Esophagus squamous epithelium (tissue), 5 donors: ENCODE results near the gene TECPR2. TPM values are rescaled to one million over a fixed set of nuclear protein-coding genes. Genes with fewer than 3 reads are reported as not detected.

Source experiments
- DNase-seq: peaks from one replicate; lab custom pipeline; 2025; lab: John Stamatoyannopoulos, UW
- H3K27ac ChIP-seq, 4 donors: fragments of 200-600 bp; sonication (generic); one replicate each; pipeline ENCODE4 v1.5.1; 2016 to 2019; ENCODE audit warnings: mild to moderate bottlenecking in 1 of 4
- H3K27me3 ChIP-seq, 4 donors: fragments of 200-600 bp; sonication (generic); 1 replicate in 3 of 4; 2 replicates in 1 of 4; pipeline versions ENCODE4 v1.5.1 to v1.6.0; 2017 to 2021; ENCODE audit warnings: antibody characterized with exemption in 1 of 4
- H3K36me3 ChIP-seq, 3 donors: fragments of 200-600 bp; sonication (generic); one replicate each; pipeline ENCODE4 v1.5.1; 2016 to 2019
- H3K4me1 ChIP-seq, 3 donors: fragments of 200-600 bp; sonication (generic); one replicate each; pipeline ENCODE4 v1.5.1; 2017 to 2019
- H3K4me3 ChIP-seq, 4 donors: fragments of 200-600 bp; sonication (generic); 1 replicate in 3 of 4; 2 replicates in 1 of 4; pipeline ENCODE4 v1.5.1; 2016 to 2019; ENCODE audit warnings: mild to moderate bottlenecking in 2 of 4, moderate library complexity in 1 of 4
- H3K9me3 ChIP-seq, 3 donors: fragments of 200-600 bp; sonication (generic); one replicate each; pipeline ENCODE4 v1.5.1; 2016 to 2019
- CTCF ChIP-seq, 6 experiments: fragments of 450-650 bp in 4 of 6; fragments of 200-600 bp in 2 of 6; sonication (generic) in 2 of 6; IDR thresholded peaks; one replicate each; pipeline ENCODE4 v1.5.1; 2016 to 2019; ENCODE audit warnings: antibody characterized with exemption in 6 of 6, mild to moderate bottlenecking in 4 of 6, moderate library complexity in 4 of 6
- POLR2A ChIP-seq, 4 donors: fragments of 450-650 bp; IDR thresholded peaks; one replicate each; pipeline ENCODE4 v1.6.1; 2017; ENCODE audit warnings: antibody characterized with exemption in 4 of 4, mild to moderate bottlenecking in 4 of 4, moderate library complexity in 3 of 4
- WGBS, 2 donors: methylation state at CpG; one replicate each; pipeline ENCODE4 v1.1.5; 2018; 5-methylcytosine and 5-hydroxymethylcytosine counted together
- intact Hi-C: fragments of 100-400 bp; cut with DNase I; formaldehyde crosslinking; loops from one replicate; pipeline ENCODE4 v1.15.0; 2022
- total RNA-seq, 4 donors: library from RNA; depleted of rRNA; stranded (reverse); fragments of >200 nt; gene quantifications; one replicate each; pipeline ENCODE4 v1.1.0, GENCODE V29; 2016
- donor health status: DM: yes; HTN: yes; CAD: no.

TECPR2 gene
- total RNA-seq, 4 donors from 2014 or later = 5.4 to 18.1 (median 12.9) TPM

- Histone ChIP-seq H3K4me1 (peaks cover 0 to 14% (median 0%) of the 10 kb centered on the region in 3 donors), H3K9me3 (no peaks in the 10 kb centered on the region), H3K27me3 (no peaks in the 10 kb centered on the region), H3K36me3 (peaks cover 0 to 13% (median 0%) of the 10 kb centered on the region in 3 donors), H3K27ac (no peak overlapping the region), H3K4me3 (no peak overlapping the region)
- TF ChIP-seq CTCF (IDR thresholded peaks at IDR 0.05) (no peak), POLR2A (IDR thresholded peaks at IDR 0.05) (no peak)
- no peak for DNase-seq
- WGBS, 2 donors = 84 to 85% methylated on average over 5 to 7 of the region's 7 CpGs
- intact Hi-C loops = no loop called here
Observed at GRCh38 chr14:102491786-102492530, 129.2 kb downstream of the TECPR2 start.

GRCh38 chr14:102492531-102492910 is 129.8 kb downstream of the TECPR2 start:
- H3K9me3 ChIP-seq = no peaks in the 10 kb centered on the region
- TF ChIP-seq CTCF (IDR thresholded peaks at IDR 0.05) (no peak), POLR2A (IDR thresholded peaks at IDR 0.05) (no peak)
- H3K4me1 ChIP-seq = peaks cover 0 to 14% (median 0%) of the 10 kb centered on the region in 3 donors
- peaks cover 0 to 18% (median 4%) of the 10 kb centered on the region in 3 donors for H3K36me3 ChIP-seq
- no peak for DNase-seq
- H3K27me3 ChIP-seq = no peaks in the 10 kb centered on the region
- no peak overlapping the region for H3K4me3 ChIP-seq
- WGBS, 2 donors = 95 to 100% methylated on average over 3 to 17 of the region's 17 CpGs
- H3K27ac ChIP-seq = no peak overlapping the region
- intact Hi-C loops = no loop called here

GRCh38 chr14:102493096-102493495 is 130.4 kb downstream of the TECPR2 start:
- peaks cover 0 to 24% (median 6%) of the 10 kb centered on the region in 3 donors for H3K36me3 ChIP-seq
- H3K9me3 ChIP-seq = no peaks in the 10 kb centered on the region
- no peaks in the 10 kb centered on the region for H3K27me3 ChIP-seq
- DNase-seq = no peak
- H3K27ac ChIP-seq = no peak overlapping the region
- no peak overlapping the region for H3K4me3 ChIP-seq
- peaks cover 0 to 14% (median 0%) of the 10 kb centered on the region in 3 donors for H3K4me1 ChIP-seq
- WGBS, 2 donors = 93% methylated on average over 13 of the region's 15 CpGs; no CpG with 5 or more reads in 1 of the 2 donors
- intact Hi-C loops = no loop called here
- no peak for TF ChIP-seq POLR2A (IDR thresholded peaks at IDR 0.05)
- TF ChIP-seq CTCF (IDR thresholded peaks at IDR 0.05) = no peak

- DNase-seq = no peak
Observed at GRCh38 chr14:102493585-102493984, 130.8 kb downstream of the TECPR2 start.

More at GRCh38 chr14:102493585-102493984, 130.8 kb downstream of the TECPR2 start:
- peaks cover 0 to 14% (median 0%) of the 10 kb centered on the region in 3 donors for H3K4me1 ChIP-seq
- WGBS, 2 donors = 95 to 96% methylated on average over 15 of the region's 15 CpGs
- H3K36me3 ChIP-seq = peaks cover 3 to 29% (median 6%) of the 10 kb centered on the region in 3 donors
- no peaks in the 10 kb centered on the region for H3K27me3 ChIP-seq
- H3K9me3 ChIP-seq = no peaks in the 10 kb centered on the region
- no peak overlapping the region for H3K4me3 ChIP-seq
- H3K27ac ChIP-seq = no peak overlapping the region
- no peak for TF ChIP-seq POLR2A (IDR thresholded peaks at IDR 0.05)
- TF ChIP-seq CTCF (IDR thresholded peaks at IDR 0.05) = no peak
- intact Hi-C loops = no loop called here
